ENCODE measurements around the gene PXMP2. TPM values are rescaled to one million over a fixed set of nuclear protein-coding genes. Genes with fewer than 3 reads are reported as not detected.

Gene PXMP2
- total and polyA plus RNA-seq, 2 of the 8 experiments (the other 6 are each of a cell fraction or from before 2014, with no cell fraction given), result 13.8 to 15.1 TPM

DNA sequence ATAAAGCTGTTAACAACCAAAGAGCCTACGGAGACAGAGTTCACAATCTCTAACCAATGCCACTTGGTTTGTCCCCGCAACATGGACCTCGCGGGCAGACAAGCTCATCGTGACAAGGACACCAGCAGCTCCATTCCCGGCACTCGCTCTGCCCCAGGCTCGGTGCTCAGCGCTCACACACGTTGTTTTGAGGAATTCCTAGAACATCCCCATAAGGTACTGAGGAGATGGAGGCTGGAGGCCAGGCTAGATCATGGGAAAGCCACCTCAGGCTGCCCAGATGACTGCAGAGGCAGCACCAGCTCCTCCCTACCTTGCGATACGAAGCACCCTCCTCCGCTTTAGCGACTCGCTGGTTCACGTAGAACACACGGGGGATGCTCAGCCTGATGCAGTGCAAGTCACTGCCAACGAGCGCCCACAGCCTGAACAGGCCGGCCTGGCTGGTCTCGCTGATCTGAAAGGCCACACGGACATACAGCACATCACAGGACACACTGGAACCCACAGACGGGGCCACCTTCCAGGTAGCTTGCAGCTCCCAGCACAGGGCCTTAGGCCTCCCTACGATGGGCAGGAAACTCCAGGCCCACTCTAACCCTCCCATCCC is 38.7 kb upstream of the PXMP2 start:
- Histone ChIP-seq H3K23ac (ENCODE audit: insufficient read length) (no peak overlapping the region), H3K23me2 (ENCODE audit: low read depth, low read length) (no peaks in the 10 kb centered on the region), H2BK12ac (ENCODE audit: low read depth, low read length) (no peak overlapping the region), H3K79me2 (ENCODE audit: control insufficient read depth in 1 of 2, insufficient read depth in 2 of 2, low read length in 2 of 2) (no peaks in the 10 kb centered on the region), H3K27me3 (replicated peaks in 1 of 4; ENCODE audit: control insufficient read depth in 3 of 4, extremely low read depth in 1 of 4, insufficient read depth in 3 of 4, low read length in 3 of 4) (no peaks in the 10 kb centered on the region), H3K56ac (replicated peaks; ENCODE audit: insufficient read length, low read depth, low read length) (no peak overlapping the region), H2AFZ (ENCODE audit: low read length) (no peak overlapping the region), H3K79me1 (ENCODE audit: low read depth, low read length) (no peaks in the 10 kb centered on the region), H3K14ac (ENCODE audit: insufficient read length) (no peak overlapping the region), H3K18ac (ENCODE audit: extremely low read depth, low read length) (no peak overlapping the region), H2BK20ac (ENCODE audit: low read length) (no peak overlapping the region), H2AK5ac (ENCODE audit: low read depth, low read length) (no peak overlapping the region), H4K5ac (ENCODE audit: insufficient read length, low read depth, low read length) (no peak overlapping the region), H2BK5ac (ENCODE audit: low read depth, low read length) (no peak overlapping the region), H3K27ac (ENCODE audit: low read depth, low read length) (no peak overlapping the region), H3K4me2 (ENCODE audit: insufficient read depth in 1 of 2, low read depth in 2 of 2, low read length in 2 of 2) (no peak overlapping the region), H3K9me3 (ENCODE audit: insufficient read depth in 2 of 2, low read depth in 1 of 2, low read length in 1 of 2) (no peaks in the 10 kb centered on the region), H3K4ac (replicated peaks; ENCODE audit: insufficient read length, low read depth, low read length) (no peak overlapping the region), H3K4me1 (replicated peaks in 1 of 4; ENCODE audit: control insufficient read depth in 3 of 4, insufficient read depth in 4 of 4, low read length in 3 of 4) (no peaks in the 10 kb centered on the region), H4K20me1 (replicated peaks in 1 of 2; ENCODE audit: control insufficient read depth in 1 of 2, insufficient read depth in 2 of 2, low read length in 2 of 2) (peaks cover 0 to 12% of the 10 kb centered on the region in 2 experiments), H3K4me3 (ENCODE audit: extremely low read depth in 1 of 4, insufficient read depth in 2 of 4, low read depth in 3 of 4, low read length in 4 of 4) (no peak overlapping the region), H3K36me3 (ENCODE audit: control insufficient read depth in 2 of 4, insufficient read depth in 4 of 4, low read length in 3 of 4) (peaks cover 22 to 60% (median 53%) of the 10 kb centered on the region in 4 experiments), H4K91ac (replicated peaks; ENCODE audit: insufficient read length, low read length) (no peak overlapping the region), H3K9ac (replicated peaks in 1 of 4; ENCODE audit: extremely low read depth in 1 of 4, low read depth in 3 of 4, low read length in 3 of 4) (no peak overlapping the region), H4K8ac (ENCODE audit: extremely low read depth, insufficient read depth, low read length) (no peak overlapping the region), H2BK120ac (replicated peaks; ENCODE audit: low read depth, low read length) (no peak overlapping the region), H2BK15ac (ENCODE audit: low read length) (no peak overlapping the region)
- FAIRE-seq (no peak), DNase-seq (ENCODE audit: low read depth in 1 of 2, low spot score in 2 of 2) (no peak)
- ChIA-PET CTCF (ENCODE audit: partially characterized antibody) (interaction anchor here (1.1 to 8.0 kb wide), 2 partner anchors 13 to 24 kb away, joined by 3 to 61 read pairs; no protein-coding TSS in a partner anchor), POLR2A (ENCODE audit: partially characterized antibody) (interaction anchor here (0.8 to 1.2 kb wide), 4 partner anchors 26 to 105 kb away, joined by 3 to 4 read pairs (median 3); no protein-coding TSS in a partner anchor)
- WGBS, 2 experiments (ENCODE audit: extremely low coverage in 1 of 2, insufficient coverage in 1 of 2, insufficient read length in 1 of 2, insufficient replicate concordance in 2 of 2, low coverage in 1 of 2, low lambda C conversion rate in 2 of 2, missing lambda C conversion rate in 1 of 2), result 91% methylated on average over 24 of the region's 24 CpGs; no CpG with 5 or more reads in 1 of the 2 experiments
- TF ChIP-seq SRF (IDR thresholded peaks at IDR 0.05; ENCODE audit: low read depth, low read length) (no peak), EGR1 (IDR thresholded peaks at IDR 0.05; ENCODE audit: borderline replicate concordance, low read depth, low read length) (no peak), CTBP2 (IDR thresholded peaks at IDR 0.05; ENCODE audit: borderline replicate concordance, insufficient read depth, insufficient read length, low read length) (no peak), EZH2 (IDR thresholded peaks at IDR 0.05; ENCODE audit: low read depth, low read length, severe bottlenecking) (no peak), KDM5A (IDR thresholded peaks at IDR 0.05; ENCODE audit: low read length) (no peak), SP1 (IDR thresholded peaks at IDR 0.05; ENCODE audit: low read depth, low read length) (no peak), HDAC6 (IDR thresholded peaks at IDR 0.05; ENCODE audit: low read depth, low read length) (no peak), NRF1 (IDR thresholded peaks at IDR 0.05; ENCODE audit: low read depth, low read length) (no peak), CBX8 (IDR thresholded peaks at IDR 0.05; ENCODE audit: borderline replicate concordance, low read depth, low read length) (no peak), NANOG (IDR thresholded peaks at IDR 0.05; ENCODE audit: insufficient read depth, low read depth, low read length, poor library complexity, severe bottlenecking) (no peak), CBX5 (IDR thresholded peaks at IDR 0.05; ENCODE audit: low read depth, low read length) (no peak), SIX5 (IDR thresholded peaks at IDR 0.05; ENCODE audit: low read depth, low read length) (no peak), GABPA (IDR thresholded peaks at IDR 0.05; ENCODE audit: borderline replicate concordance, insufficient read depth, low read length) (no peak)
